GM18502 (cell line): ENCODE results near the gene GAL3ST2.

Experiments used
- ATAC-seq: cut with Tn5 transposase; IDR thresholded peaks from one replicate; pipeline ENCODE4 v1.9.1; 2021; ENCODE audit warnings: mild to moderate bottlenecking; ENCODE audit not compliant: unreplicated experiment, poor library complexity

The GAL3ST2 gene

GRCh38 chr2:241852981-241853631 is 76.5 kb downstream of the GAL3ST2 start:
- ATAC-seq = no peak
